Measurements from ENCODE around the gene UGT1A1.

DNA sequence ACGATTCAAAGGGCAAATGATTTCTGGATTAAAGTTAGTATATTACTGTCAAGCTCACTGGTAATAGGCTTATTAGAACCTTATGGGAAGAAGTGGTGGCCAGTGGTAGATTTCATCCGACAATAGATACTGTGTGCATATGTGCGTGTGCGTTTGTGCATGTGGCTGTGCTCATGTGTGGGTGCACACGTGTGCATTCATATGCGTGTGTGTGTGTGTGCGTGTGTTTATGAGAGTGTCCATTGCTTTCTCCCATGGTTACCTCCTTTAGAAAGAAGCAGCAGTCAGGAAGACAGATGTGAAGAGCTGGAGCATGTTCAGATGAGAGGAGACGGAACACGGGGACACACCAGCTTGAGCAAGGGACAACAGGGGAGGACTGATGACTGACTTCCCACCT, 9.2 kb downstream of the UGT1A1 start:
- TF ChIP-seq, protein P1, sequence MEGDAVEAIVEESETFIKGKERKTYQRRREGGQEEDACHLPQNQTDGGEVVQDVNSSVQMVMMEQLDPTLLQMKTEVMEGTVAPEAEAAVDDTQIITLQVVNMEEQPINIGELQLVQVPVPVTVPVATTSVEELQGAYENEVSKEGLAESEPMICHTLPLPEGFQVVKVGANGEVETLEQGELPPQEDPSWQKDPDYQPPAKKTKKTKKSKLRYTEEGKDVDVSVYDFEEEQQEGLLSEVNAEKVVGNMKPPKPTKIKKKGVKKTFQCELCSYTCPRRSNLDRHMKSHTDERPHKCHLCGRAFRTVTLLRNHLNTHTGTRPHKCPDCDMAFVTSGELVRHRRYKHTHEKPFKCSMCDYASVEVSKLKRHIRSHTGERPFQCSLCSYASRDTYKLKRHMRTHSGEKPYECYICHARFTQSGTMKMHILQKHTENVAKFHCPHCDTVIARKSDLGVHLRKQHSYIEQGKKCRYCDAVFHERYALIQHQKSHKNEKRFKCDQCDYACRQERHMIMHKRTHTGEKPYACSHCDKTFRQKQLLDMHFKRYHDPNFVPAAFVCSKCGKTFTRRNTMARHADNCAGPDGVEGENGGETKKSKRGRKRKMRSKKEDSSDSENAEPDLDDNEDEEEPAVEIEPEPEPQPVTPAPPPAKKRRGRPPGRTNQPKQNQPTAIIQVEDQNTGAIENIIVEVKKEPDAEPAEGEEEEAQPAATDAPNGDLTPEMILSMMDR (IDR thresholded peaks at IDR 0.05) = no peak
- no peak for TF ChIP-seq POLR2AphosphoS5 (IDR thresholded peaks at IDR 0.05)
